ENCODE measurements around the gene CNKSR3. TPM values are rescaled to one million over a fixed set of nuclear protein-coding genes. Genes with fewer than 3 reads are reported as not detected.
A peak's percentile ranks its signal among the peaks of the same experiment; 100 is the strongest.

Gene CNKSR3
- total RNA-seq, 1 experiment from 2014 or later, result 5.6 TPM

DNA sequence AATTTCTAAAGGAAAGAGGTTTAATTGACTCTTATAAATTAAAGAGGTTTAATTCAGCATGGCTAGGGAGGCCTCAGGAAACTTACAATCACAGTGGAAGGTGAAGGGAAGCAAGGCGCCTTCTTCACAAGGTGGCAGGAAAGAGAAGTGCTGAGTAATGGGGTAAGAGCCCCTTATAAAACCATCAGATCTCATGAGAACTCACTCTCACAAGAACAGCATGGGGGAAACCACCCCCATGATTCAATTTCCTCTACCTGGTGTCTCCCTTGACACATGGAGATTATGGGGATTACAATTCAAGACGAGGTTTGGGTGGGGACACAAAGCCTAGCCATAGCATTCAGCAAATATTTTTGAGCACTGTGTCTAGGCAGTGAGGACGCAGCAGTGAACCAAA, 150.0 kb downstream of the CNKSR3 start:
- Histone ChIP-seq H2BK12ac (ENCODE audit: insufficient read length, low read depth, low read length) (no peak overlapping the region), H3K14ac (ENCODE audit: insufficient read depth, low read length) (no peak overlapping the region), H2AK5ac (ENCODE audit: insufficient read length, low read length) (no peak overlapping the region), H2BK5ac (ENCODE audit: insufficient read length, low read length) (no peak overlapping the region), H3K79me1 (ENCODE audit: insufficient read depth, low read depth, low read length, poor library complexity, severe bottlenecking) (no peaks in the 10 kb centered on the region), H3K56ac (ENCODE audit: insufficient read length, low read depth, low read length) (no peak overlapping the region), H3K23ac (ENCODE audit: insufficient read length, low read depth, low read length) (no peak overlapping the region), H3K4me1 (ENCODE audit: insufficient read depth, low read length) (no peaks in the 10 kb centered on the region), H4K5ac (ENCODE audit: insufficient read length, low read depth, low read length) (no peak overlapping the region), H4K91ac (ENCODE audit: insufficient read length, low read depth, low read length) (no peak overlapping the region), H3K23me2 (ENCODE audit: insufficient read length, low read depth, low read length, poor library complexity, severe bottlenecking) (no peaks in the 10 kb centered on the region), H3K9me3 (ENCODE audit: control insufficient read depth, low read depth, low read length) (no peaks in the 10 kb centered on the region), H3T11ph (ENCODE audit: low read length) (no peak overlapping the region), H3K79me2 (ENCODE audit: insufficient read depth, low read length) (no peaks in the 10 kb centered on the region), H3K27me3 (ENCODE audit: insufficient read depth, low read length) (no peaks in the 10 kb centered on the region), H2BK15ac (ENCODE audit: low read depth, low read length) (no peak overlapping the region), H3K27ac (ENCODE audit: insufficient read length, low read depth, low read length) (no peak overlapping the region), H3K4ac (ENCODE audit: low read depth, low read length) (no peak overlapping the region), H2BK120ac (ENCODE audit: low read depth, low read length, poor library complexity, severe bottlenecking) (no peak overlapping the region), H3K4me2 (ENCODE audit: insufficient read depth, insufficient read length, low read length) (no peak overlapping the region), H2AFZ (ENCODE audit: low read length) (no peak overlapping the region), H4K8ac (replicated peaks; ENCODE audit: insufficient read length, low read depth, low read length) (no peak overlapping the region), H4K20me1 (ENCODE audit: control insufficient read depth, insufficient read depth, insufficient read length) (no peaks in the 10 kb centered on the region), H3K18ac (ENCODE audit: insufficient read length, low read depth, low read length) (no peak overlapping the region), H2BK20ac (ENCODE audit: low read depth, low read length, poor library complexity, severe bottlenecking) (no peak overlapping the region), H3K9ac (ENCODE audit: extremely low read depth, insufficient read length, low read length) (no peak overlapping the region)
- Mint-ChIP-seq H3K27me3 (ENCODE audit: low read depth) (no peaks in the 10 kb centered on the region), H3K27ac (peak overlapping the region in 1 of 3 experiments; percentile 12; a peak in 1 of 7 replicates), H3K4me3 (no peak overlapping the region), H3K36me3 (ENCODE audit: insufficient read depth in 1 of 3, low read depth in 3 of 3) (no peaks in the 10 kb centered on the region), H3K4me1 (no peaks in the 10 kb centered on the region), H3K9me3 (no peaks in the 10 kb centered on the region)
- TF ChIP-seq, protein P1, sequence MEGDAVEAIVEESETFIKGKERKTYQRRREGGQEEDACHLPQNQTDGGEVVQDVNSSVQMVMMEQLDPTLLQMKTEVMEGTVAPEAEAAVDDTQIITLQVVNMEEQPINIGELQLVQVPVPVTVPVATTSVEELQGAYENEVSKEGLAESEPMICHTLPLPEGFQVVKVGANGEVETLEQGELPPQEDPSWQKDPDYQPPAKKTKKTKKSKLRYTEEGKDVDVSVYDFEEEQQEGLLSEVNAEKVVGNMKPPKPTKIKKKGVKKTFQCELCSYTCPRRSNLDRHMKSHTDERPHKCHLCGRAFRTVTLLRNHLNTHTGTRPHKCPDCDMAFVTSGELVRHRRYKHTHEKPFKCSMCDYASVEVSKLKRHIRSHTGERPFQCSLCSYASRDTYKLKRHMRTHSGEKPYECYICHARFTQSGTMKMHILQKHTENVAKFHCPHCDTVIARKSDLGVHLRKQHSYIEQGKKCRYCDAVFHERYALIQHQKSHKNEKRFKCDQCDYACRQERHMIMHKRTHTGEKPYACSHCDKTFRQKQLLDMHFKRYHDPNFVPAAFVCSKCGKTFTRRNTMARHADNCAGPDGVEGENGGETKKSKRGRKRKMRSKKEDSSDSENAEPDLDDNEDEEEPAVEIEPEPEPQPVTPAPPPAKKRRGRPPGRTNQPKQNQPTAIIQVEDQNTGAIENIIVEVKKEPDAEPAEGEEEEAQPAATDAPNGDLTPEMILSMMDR (conservative IDR thresholded peaks at IDR 0.05), result no peak
- WGBS (ENCODE audit: extremely low coverage, insufficient read length, low lambda C conversion rate), result no CpG with 5 or more reads among the region's 3 CpGs
- DNase-seq, result no peak

Data from H9 (cell line).